Endothelial cell (in vitro differentiated cells): ENCODE measurements around the gene CCDC85C. TPM values are rescaled to one million over a fixed set of nuclear protein-coding genes. Genes with fewer than 3 reads are reported as not detected.
A peak's percentile ranks its signal among the peaks of the same experiment; 100 is the strongest.

ENCODE experiments used
- DNase-seq: peaks from one replicate; pipeline ENCODE4 v3.0.0; 2021; ENCODE audit warnings: low spot score
- H3K27ac Mint-ChIP-seq: one replicate; pipeline ENCODE4 v1.8.0; 2021; ENCODE audit warnings: mixed read lengths, inconsistent platforms; ENCODE audit not compliant: unreplicated experiment
- H3K27me3 Mint-ChIP-seq: one replicate; pipeline ENCODE4 v1.8.0; 2021; ENCODE audit warnings: mild to moderate bottlenecking, moderate library complexity, mixed read lengths, inconsistent platforms; ENCODE audit not compliant: unreplicated experiment
- H3K36me3 Mint-ChIP-seq: one replicate; pipeline ENCODE4 v1.8.0; 2021; ENCODE audit warnings: mild to moderate bottlenecking, low read depth, mixed read lengths, inconsistent platforms; ENCODE audit not compliant: unreplicated experiment
- H3K4me1 Mint-ChIP-seq: one replicate; pipeline ENCODE4 v1.8.0; 2021; ENCODE audit warnings: mild to moderate bottlenecking, mixed read lengths, inconsistent platforms; ENCODE audit not compliant: unreplicated experiment
- H3K4me3 Mint-ChIP-seq: one replicate; pipeline ENCODE4 v1.8.0; 2021; ENCODE audit warnings: mild to moderate bottlenecking, mixed read lengths, inconsistent platforms; ENCODE audit not compliant: unreplicated experiment
- H3K9me3 Mint-ChIP-seq: one replicate; pipeline ENCODE4 v1.8.0; 2021; ENCODE audit warnings: mixed read lengths, inconsistent platforms; ENCODE audit not compliant: unreplicated experiment
- total RNA-seq: library from RNA; stranded (reverse); fragmentation: NEBNext Ultra II Directional; extraction: Animal tissue kit (Norgen Biotek cat#: 25700); gene quantifications from one replicate; pipeline ENCODE4 v1.2.1, GENCODE V29; 2021; ENCODE audit not compliant: unreplicated experiment
- TF ChIP-seq, protein P1 (sequence below): fragments of 200-600 bp; sonication (generic); IDR thresholded peaks from one replicate; pipeline ENCODE4 v1.5.0; 2021; ENCODE audit warnings: antibody characterized with exemption; ENCODE audit not compliant: unreplicated experiment

The CCDC85C gene
- total RNA-seq, 1 donor from 2014 or later, result 42.1 TPM

DNA sequence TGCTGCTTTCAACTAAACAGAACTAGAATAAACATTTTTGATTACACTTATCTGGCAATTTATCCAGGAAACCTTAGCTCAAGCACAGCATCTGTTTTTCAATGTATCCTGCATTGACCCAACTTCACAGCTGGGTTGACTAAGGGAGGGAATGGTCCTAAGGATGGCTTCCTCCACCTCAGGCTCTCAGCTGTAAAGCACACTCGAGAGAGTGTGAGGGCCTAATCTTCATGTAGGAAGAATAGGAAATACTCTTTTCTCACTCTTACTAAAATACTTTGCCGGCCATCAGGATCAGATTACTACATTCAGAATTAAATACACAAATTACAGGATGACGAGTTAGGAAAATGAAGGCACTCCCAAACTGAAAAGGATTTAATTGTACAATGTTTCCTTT, 130.5 kb downstream of the CCDC85C start:
- TF ChIP-seq, protein P1, sequence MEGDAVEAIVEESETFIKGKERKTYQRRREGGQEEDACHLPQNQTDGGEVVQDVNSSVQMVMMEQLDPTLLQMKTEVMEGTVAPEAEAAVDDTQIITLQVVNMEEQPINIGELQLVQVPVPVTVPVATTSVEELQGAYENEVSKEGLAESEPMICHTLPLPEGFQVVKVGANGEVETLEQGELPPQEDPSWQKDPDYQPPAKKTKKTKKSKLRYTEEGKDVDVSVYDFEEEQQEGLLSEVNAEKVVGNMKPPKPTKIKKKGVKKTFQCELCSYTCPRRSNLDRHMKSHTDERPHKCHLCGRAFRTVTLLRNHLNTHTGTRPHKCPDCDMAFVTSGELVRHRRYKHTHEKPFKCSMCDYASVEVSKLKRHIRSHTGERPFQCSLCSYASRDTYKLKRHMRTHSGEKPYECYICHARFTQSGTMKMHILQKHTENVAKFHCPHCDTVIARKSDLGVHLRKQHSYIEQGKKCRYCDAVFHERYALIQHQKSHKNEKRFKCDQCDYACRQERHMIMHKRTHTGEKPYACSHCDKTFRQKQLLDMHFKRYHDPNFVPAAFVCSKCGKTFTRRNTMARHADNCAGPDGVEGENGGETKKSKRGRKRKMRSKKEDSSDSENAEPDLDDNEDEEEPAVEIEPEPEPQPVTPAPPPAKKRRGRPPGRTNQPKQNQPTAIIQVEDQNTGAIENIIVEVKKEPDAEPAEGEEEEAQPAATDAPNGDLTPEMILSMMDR, result no peak
- H3K4me3 Mint-ChIP-seq, result no peak overlapping the region
- no peak for DNase-seq
- H3K4me1 Mint-ChIP-seq, result peaks cover 23% of the 10 kb centered on the region
- no peaks in the 10 kb centered on the region for H3K9me3 Mint-ChIP-seq
- no peaks in the 10 kb centered on the region for H3K27me3 Mint-ChIP-seq
- no peak overlapping the region for H3K27ac Mint-ChIP-seq
- no peaks in the 10 kb centered on the region for H3K36me3 Mint-ChIP-seq

DNA sequence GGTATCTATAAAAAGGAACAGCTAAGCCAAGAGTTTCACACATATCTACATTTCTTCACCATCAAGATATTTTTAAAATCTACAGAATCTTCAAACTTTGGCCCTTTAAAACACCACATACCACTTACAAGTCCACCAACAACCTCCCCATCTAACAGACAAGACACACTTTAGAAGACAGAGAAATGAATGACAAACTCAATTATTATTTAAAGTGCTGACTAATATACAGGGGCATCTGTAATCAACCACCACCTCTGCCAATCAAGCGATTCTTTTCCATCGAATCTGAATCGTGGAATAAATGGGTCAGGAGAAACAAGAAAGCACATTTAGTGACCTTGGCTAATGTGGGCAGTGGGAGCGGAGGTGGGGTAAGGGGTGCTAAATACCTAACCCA, 131.1 kb downstream of the CCDC85C start:
- Mint-ChIP-seq H3K36me3 (no peaks in the 10 kb centered on the region), H3K27me3 (no peaks in the 10 kb centered on the region), H3K9me3 (no peaks in the 10 kb centered on the region), H3K27ac (no peak overlapping the region), H3K4me3 (no peak overlapping the region), H3K4me1 (peaks cover 23% of the 10 kb centered on the region)
- no peak for DNase-seq
- TF ChIP-seq, protein P1, result no peak

DNA sequence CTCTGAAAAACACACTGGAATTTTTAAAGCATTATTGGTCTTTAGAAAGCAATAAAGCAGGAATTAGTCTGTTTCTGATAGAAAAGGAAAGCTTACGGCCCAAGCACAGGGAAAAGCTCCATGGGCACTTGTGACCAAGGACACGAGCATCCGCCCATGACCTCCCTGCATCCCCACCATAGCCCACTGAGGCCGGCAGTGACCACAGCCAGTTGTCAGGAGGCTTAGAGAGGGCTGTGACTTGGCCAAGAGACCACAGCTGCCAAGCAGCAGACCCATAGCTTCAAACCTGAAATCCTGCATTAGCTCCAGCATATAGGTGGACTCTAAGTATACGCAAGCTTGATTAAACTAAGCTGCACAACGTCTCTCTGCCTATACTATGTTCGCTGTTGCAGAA, 132.3 kb downstream of the CCDC85C start:
- Mint-ChIP-seq H3K36me3 (no peaks in the 10 kb centered on the region), H3K4me1 (peaks cover 23% of the 10 kb centered on the region), H3K9me3 (no peaks in the 10 kb centered on the region), H3K4me3 (no peak overlapping the region), H3K27ac (no peak overlapping the region), H3K27me3 (peaks cover 2% of the 10 kb centered on the region)
- DNase-seq, result no peak
- TF ChIP-seq, protein P1, result no peak

DNA sequence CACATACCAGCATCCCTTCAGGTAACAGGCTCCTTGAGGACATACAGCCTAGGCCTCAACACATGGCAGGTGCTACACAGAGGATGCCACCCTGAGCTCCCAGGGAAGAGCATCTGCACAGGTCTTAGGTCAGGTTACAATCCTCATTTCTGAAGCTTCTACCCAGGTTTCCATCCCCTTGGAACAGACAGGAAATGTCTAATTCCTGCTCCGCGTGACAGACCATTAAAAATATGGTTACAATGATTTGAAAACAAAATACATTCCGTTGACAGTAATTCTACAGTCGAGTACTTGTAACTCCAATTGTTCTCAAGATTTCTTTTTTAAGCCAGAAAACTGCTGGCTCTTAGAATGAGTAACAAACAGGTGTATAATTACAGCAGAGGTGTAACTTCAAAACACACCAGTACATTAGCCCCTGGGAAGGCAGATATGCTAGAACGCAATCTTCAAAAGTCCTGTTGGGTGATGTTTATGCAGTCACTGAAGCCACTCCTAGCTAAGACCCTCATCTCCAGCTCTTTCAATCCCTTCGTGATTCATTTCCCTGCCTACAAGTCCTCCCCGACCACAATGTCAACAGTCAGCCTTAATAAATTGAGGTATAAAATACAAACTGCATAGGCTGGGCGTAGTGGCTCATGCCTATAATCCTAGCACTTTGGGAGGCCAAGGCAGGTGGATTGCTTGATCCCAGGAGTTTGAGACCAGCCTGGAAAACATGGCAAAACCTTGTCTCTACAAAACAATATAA, 135.0 kb downstream of the CCDC85C start:
- Mint-ChIP-seq H3K36me3 (peaks cover under 1% of the 10 kb centered on the region), H3K9me3 (no peaks in the 10 kb centered on the region), H3K4me1 (peaks cover 22% of the 10 kb centered on the region), H3K4me3 (no peak overlapping the region), H3K27ac (peak overlapping the region; percentile 15), H3K27me3 (peaks cover 2% of the 10 kb centered on the region)
- TF ChIP-seq, protein P1, result no peak
- DNase-seq, result no peak

DNA sequence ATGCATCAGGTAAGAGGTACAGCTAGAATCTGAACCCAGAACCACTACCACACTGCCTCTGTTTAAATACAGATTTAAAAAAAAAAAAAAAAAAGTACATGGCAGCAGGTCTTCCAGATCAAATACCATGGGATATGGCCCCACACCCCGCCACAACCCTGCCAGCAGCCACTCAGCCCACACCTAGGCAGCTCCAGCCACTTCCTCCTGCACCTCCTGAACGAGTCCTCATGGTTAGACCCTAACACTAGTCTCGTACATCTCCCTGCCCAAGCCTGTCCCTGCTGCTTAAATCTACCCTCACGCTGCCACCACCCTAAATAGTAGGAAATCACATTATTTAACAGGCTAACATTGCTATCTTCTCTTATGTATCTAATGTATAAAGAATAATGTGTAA, 135.9 kb downstream of the CCDC85C start:
- Mint-ChIP-seq H3K9me3 (no peaks in the 10 kb centered on the region), H3K27me3 (peaks cover 2% of the 10 kb centered on the region), H3K4me3 (no peak overlapping the region), H3K4me1 (peaks cover 22% of the 10 kb centered on the region), H3K27ac (no peak overlapping the region), H3K36me3 (peaks cover 9% of the 10 kb centered on the region)
- DNase-seq, result no peak
- TF ChIP-seq, protein P1, result no peak
